Aorta (tissue), 5 donors: ENCODE measurements around the gene BAX. TPM values are rescaled to one million over a fixed set of nuclear protein-coding genes. Genes with fewer than 3 reads are reported as not detected.
"Not testable (repeated sequence)": the region's sequence is repeated elsewhere in the genome, so short reads cannot be mapped to it uniquely, and the experiment has no call there.

Source experiments
- ATAC-seq: fragments of 200-7000 bp; cut with Tn5 transposase; one replicate; pipeline ENCODE4 v1.9.1; 2022; ENCODE audit warnings: moderate library complexity; ENCODE audit not compliant: low FRiP score
- DNase-seq, 2 donors: peaks; one replicate each; pipeline ENCODE4 v3.0.0-alpha.2; 2020
- H3K27ac ChIP-seq, 2 donors: one replicate each; pipeline ENCODE4 v1.5.1; 2013; ENCODE audit warnings: low read length in 2 of 2, mild to moderate bottlenecking in 2 of 2, moderate library complexity in 2 of 2, control low read depth in 1 of 2, inconsistent platforms in 1 of 2, low read depth in 1 of 2
- H3K27me3 ChIP-seq, 2 donors: one replicate each; pipeline ENCODE4 v1.6.1; 2013; ENCODE audit warnings: control low read depth in 1 of 2, low read length in 1 of 2, mild to moderate bottlenecking in 1 of 2, moderate library complexity in 1 of 2; ENCODE audit not compliant: insufficient read depth in 2 of 2, control insufficient read depth in 1 of 2
- H3K36me3 ChIP-seq, 2 donors: one replicate each; pipeline ENCODE4 v1.6.1; 2013; ENCODE audit warnings: control low read depth in 1 of 2, low read length in 1 of 2, mild to moderate bottlenecking in 1 of 2; ENCODE audit not compliant: insufficient read depth in 2 of 2, control insufficient read depth in 1 of 2
- H3K4me1 ChIP-seq, 2 donors: one replicate each; pipeline ENCODE4 v1.6.1; 2013; ENCODE audit warnings: low read length in 2 of 2, control low read depth in 1 of 2, mild to moderate bottlenecking in 1 of 2, moderate library complexity in 1 of 2; ENCODE audit not compliant: insufficient read depth in 2 of 2, control insufficient read depth in 1 of 2
- H3K4me3 ChIP-seq, 2 donors: one replicate each; pipeline ENCODE4 v1.5.1; 2013; ENCODE audit warnings: low read length in 2 of 2, control low read depth in 1 of 2, mild to moderate bottlenecking in 1 of 2
- H3K9me3 ChIP-seq: one replicate; pipeline ENCODE4 v1.6.1; 2013; ENCODE audit warnings: mild to moderate bottlenecking, low read length; ENCODE audit not compliant: control insufficient read depth
- WGBS, 2 donors: extraction: QIAGEN DNeasy Blood & Tissue Kit; methylation state at CpG; one replicate each; pipeline ENCODE4 v1.1.7; 2013; 5-methylcytosine and 5-hydroxymethylcytosine counted together
- intact Hi-C, 2 donors: fragments of 100-400 bp; cut with DNase I; formaldehyde crosslinking; loops; one replicate each; pipeline versions ENCODE4 v1.14.2 to v1.15.0; 2022
- polyA plus RNA-seq, 2 donors: library from polyadenylated mRNA; stranded (reverse); fragments of 200-250 nt; gene quantifications; one replicate each; pipeline ENCODE4 v1.2.3, GENCODE V29; 2013
- total RNA-seq, 2 donors: library from RNA; stranded (reverse); fragmentation: NEBNext Ultra II Directional; extraction: Animal tissue kit (Norgen Biotek cat#: 25700); gene quantifications; one replicate each; pipeline ENCODE4 v1.2.1, GENCODE V29; 2021
- donor health status: healthy with polysubstance abuse.
- donor health status: Bipolar disorder and iron deficiency.
- donor health status: DM: no; HTN: no; CAD: no.
- donor health status: DM: no; HTN: no; CAD: no.
- donor health status: DM: yes; HTN: yes; CAD: no.

The BAX gene
- total and polyA plus RNA-seq, 4 donors = 69.6 to 83.9 (median 80.6) TPM

DNA sequence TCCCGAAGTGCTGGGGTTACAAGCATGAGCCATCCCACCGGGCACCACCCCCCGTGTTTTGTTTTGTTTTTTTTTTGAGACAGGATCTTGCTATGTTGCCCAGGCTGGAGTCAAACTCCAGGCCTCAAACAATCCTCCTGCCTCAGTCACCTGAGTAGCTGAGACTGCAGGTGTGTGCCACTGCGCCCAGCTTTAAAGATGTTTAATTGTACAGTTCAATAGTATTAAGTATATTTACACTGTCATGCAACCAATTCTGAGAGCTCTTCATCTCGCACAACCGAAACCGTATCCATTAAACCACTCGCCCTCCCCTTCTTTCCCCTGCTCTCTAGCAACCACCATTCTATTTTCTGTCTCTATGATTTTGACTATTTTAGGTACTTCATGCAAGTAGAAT is 38.9 kb upstream of the BAX start:
- 82 to 85% methylated on average over 8 of the region's 8 CpGs for WGBS, 2 donors

DNA sequence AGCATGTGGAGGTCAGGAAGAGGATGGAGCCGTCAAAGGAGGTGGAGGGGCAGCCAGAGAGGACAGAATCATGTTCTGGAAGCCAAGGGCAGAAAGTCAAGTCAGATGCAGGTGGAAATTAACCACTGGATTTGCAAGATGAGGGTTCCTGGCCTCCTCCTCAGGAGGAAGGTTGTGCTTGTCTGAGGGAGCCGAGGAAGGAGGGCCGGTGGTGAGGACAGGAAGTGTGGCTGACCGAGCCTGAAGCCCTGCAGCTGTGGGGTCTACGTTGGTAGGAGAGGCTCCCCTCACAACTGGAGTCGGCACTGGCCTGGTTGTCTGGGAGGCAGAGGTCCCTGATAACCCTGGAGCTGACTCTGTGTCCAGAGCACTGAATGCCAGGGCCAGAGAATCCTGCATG is 36.6 kb upstream of the BAX start:
- ATAC-seq (no peak), DNase-seq (no peak)
- no peaks in the 10 kb centered on the region for H3K9me3 ChIP-seq
- peaks cover 0 to 7% of the 10 kb centered on the region in 2 donors for H3K36me3 ChIP-seq
- H3K27ac ChIP-seq = no peak overlapping the region
- H3K4me1 ChIP-seq = no peaks in the 10 kb centered on the region
- H3K4me3 ChIP-seq = no peak overlapping the region
- 82 to 85% methylated on average over 6 of the region's 6 CpGs for WGBS, 2 donors
- H3K27me3 ChIP-seq = no peaks in the 10 kb centered on the region
- intact Hi-C loops = no loop called here

More for the DNA sequence above, 38.9 kb upstream of the BAX start:
- ATAC-seq (no peak), DNase-seq (no peak)
- Histone ChIP-seq H3K9me3 (no peaks in the 10 kb centered on the region), H3K4me1 (no peaks in the 10 kb centered on the region), H3K27me3 (no peaks in the 10 kb centered on the region), H3K27ac (no peak overlapping the region), H3K36me3 (peaks cover 6 to 10% of the 10 kb centered on the region in 2 donors), H3K4me3 (no peak overlapping the region)
- intact Hi-C loops = no loop called here

DNA sequence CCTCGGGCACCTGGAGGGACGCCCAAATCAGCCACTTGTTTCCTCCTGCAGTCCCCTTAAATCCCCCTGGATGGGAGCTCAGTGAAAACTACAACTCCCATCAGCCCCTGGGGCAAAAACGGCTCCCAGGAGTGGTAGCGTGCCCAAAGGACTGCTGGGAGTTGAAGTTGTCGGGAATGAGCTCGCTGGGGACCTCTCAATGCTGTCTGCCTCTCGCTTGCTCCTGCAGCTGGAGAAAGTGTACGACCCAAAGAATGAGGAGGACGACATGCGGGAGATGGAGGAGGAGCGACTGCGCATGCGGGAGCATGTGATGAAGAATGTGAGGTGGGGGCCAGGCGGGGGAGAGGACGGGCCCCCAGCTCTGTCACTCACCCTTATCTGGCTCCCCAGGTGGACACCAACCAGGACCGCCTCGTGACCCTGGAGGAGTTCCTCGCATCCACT is 35.9 kb upstream of the BAX start:
- H3K27me3 ChIP-seq = no peaks in the 10 kb centered on the region
- H3K27ac ChIP-seq = no peak overlapping the region
- H3K4me3 ChIP-seq = no peak overlapping the region
- WGBS, 2 donors = 82 to 86% methylated on average over 18 of the region's 18 CpGs
- peaks cover 0 to 3% of the 10 kb centered on the region in 2 donors for H3K36me3 ChIP-seq
- no peaks in the 10 kb centered on the region for H3K9me3 ChIP-seq
- intact Hi-C loops = no loop called here
- no peaks in the 10 kb centered on the region for H3K4me1 ChIP-seq
- DNase-seq (no peak), ATAC-seq (no peak)

DNA sequence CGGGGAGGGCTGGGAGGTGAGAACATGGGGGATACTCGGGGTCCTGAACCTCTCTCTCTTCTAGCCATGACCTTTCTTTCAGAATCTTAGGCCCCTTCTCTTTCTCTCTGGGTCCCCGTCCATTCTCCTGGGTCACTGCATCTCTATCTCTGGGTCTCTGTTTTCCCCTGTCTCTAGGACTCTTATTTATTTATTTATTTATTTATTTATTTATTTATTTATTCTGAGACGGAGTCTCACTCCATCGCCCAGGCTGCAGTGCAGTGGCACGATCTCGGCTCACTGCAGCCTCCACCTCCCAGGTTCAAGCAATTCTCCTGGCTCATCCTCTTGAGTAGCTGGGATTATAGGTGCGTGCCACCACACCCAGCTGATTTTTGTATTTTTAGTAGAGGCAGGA is 35.4 kb upstream of the BAX start:
- H3K4me1 ChIP-seq, DNase-seq, intact Hi-C loops, H3K36me3 ChIP-seq, H3K27me3 ChIP-seq, H3K4me3 ChIP-seq, ATAC-seq, H3K9me3 ChIP-seq, H3K27ac ChIP-seq: not testable (repeated sequence)
- WGBS, 2 donors = 93% methylated on average over 8 of the region's 8 CpGs

DNA sequence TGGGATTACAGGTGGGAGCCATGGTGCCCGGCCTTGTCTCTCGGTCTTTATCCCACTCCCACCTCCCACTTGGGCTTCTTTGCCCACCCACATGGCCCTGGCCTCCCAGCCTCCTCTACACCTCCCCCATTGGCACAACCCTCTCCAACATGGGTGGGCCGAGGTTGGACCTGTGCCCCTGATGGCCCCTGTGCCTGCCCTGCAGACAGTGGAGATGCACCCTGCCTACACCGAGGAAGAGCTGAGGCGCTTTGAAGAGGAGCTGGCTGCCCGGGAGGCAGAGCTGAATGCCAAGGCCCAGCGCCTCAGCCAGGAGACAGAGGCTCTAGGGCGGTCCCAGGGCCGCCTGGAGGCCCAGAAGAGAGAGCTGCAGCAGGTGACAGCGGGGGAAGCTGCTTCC is 33.7 kb upstream of the BAX start:
- H3K27me3 ChIP-seq = no peaks in the 10 kb centered on the region
- no peak for ATAC-seq
- H3K9me3 ChIP-seq = no peaks in the 10 kb centered on the region
- H3K27ac ChIP-seq = no peak overlapping the region
- DNase-seq = no peak
- H3K4me3 ChIP-seq = no peak overlapping the region
- H3K4me1 ChIP-seq = no peaks in the 10 kb centered on the region
- WGBS, 2 donors = 81 to 86% methylated on average over 10 of the region's 10 CpGs
- H3K36me3 ChIP-seq = no peaks in the 10 kb centered on the region
- intact Hi-C loops = no loop called here

DNA sequence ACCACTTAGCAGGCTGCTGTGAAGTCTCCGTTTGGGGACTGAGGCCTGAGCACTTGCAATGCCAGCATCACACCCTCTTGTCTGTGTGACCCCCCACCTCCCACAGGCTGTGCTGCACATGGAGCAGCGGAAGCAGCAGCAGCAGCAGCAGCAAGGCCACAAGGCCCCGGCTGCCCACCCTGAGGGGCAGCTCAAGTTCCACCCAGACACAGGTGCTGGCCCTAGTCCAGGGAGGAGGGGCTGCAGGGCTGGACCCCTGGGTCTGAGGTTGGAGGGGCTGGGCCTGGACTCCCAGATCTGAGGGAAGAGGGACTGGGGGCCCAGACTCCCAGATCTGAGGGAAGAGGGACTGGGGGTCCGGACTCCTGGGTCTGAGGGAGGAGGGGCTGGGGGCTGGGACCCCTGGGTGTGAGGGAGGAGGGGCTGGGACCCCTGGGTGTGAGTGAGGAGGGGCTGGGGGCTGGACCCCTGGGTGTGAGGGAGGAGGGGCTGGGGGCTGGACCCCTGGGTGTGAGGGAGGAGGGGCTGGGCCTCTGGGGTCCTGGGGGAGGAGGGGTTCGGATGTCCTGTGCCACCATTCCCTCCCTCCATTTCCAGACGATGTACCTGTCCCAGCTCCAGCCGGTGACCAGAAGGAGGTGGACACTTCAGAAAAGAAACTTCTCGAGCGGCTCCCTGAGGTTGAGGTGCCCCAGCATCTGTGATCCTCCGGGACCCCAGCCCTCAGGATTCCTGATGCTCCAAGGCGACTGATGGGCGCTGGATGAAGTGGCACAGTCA is 32.8 kb upstream of the BAX start:
- no peak overlapping the region for H3K27ac ChIP-seq
- H3K9me3 ChIP-seq = no peaks in the 10 kb centered on the region
- ATAC-seq (no peak), DNase-seq (no peak)
- 87 to 94% methylated on average over 10 to 12 of the region's 12 CpGs for WGBS, 2 donors
- no peaks in the 10 kb centered on the region for H3K27me3 ChIP-seq
- no peak overlapping the region for H3K4me3 ChIP-seq
- H3K4me1 ChIP-seq = no peaks in the 10 kb centered on the region
- no peaks in the 10 kb centered on the region for H3K36me3 ChIP-seq
- intact Hi-C loops = no loop called here

DNA sequence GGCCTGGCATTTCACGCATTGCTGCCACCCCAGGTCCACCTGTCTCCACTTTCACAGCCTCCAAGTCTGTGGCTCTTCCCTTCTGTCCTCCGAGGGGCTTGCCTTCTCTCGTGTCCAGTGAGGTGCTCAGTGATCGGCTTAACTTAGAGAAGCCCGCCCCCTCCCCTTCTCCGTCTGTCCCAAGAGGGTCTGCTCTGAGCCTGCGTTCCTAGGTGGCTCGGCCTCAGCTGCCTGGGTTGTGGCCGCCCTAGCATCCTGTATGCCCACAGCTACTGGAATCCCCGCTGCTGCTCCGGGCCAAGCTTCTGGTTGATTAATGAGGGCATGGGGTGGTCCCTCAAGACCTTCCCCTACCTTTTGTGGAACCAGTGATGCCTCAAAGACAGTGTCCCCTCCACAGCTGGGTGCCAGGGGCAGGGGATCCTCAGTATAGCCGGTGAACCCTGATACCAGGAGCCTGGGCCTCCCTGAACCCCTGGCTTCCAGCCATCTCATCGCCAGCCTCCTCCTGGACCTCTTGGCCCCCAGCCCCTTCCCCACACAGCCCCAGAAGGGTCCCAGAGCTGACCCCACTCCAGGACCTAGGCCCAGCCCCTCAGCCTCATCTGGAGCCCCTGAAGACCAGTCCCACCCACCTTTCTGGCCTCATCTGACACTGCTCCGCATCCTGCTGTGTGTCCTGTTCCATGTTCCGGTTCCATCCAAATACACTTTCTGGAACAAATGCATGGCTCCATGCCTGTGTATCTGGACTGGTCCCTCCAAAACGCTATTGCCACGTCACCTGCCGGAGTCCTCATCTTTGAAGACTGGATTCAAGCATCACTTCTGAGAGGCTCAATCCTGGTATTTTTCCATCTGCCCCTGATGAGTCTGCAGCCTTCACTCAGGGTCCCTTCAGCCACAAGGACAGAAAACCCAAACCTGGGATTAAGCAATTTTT is 31.9 kb upstream of the BAX start:
- intact Hi-C loops = no loop called here
- Histone ChIP-seq H3K27ac (no peak overlapping the region), H3K4me1 (no peaks in the 10 kb centered on the region), H3K27me3 (no peaks in the 10 kb centered on the region), H3K36me3 (no peaks in the 10 kb centered on the region), H3K4me3 (no peak overlapping the region), H3K9me3 (no peaks in the 10 kb centered on the region)
- no peak for DNase-seq
- ATAC-seq = no peak
- 76 to 79% methylated on average over 18 of the region's 18 CpGs for WGBS, 2 donors

DNA sequence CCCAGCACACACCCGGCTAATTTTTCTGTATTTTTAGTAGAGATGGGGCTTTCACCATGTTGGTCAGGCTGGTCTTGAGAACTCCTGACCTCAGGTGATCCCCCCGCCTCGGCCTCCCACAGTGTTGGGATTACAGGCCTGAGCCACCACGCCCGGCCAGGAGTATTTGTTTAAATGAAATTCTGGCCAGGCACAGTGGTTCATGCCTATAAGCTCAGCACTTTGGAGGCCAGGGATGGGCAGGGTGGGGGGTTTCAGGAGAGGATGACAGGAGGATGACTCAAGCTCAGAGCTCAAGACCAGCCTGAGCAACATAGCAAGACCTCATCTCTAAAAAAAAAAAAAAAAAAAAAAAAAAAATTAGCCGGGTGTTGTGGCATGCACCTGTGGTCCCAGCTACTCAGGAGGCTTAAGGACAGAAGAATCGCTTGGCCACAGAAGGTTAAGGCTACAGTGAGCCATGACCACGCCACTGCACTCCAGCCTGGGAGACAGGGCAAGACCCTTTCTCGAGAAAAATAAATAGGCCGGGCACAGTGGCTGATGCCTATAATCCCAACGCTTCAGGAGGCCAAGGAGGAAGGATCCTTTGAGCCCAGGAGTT is 29.3 kb upstream of the BAX start:
- no peaks in the 10 kb centered on the region for H3K9me3 ChIP-seq
- H3K4me1 ChIP-seq = no peaks in the 10 kb centered on the region
- no peaks in the 10 kb centered on the region for H3K36me3 ChIP-seq
- intact Hi-C loops = loop anchor here in 1 of 2 donors (5.0 kb wide), 1 partner anchor 37 kb away; no protein-coding TSS in a partner anchor
- no peak for DNase-seq
- H3K27ac ChIP-seq = no peak overlapping the region
- ATAC-seq = no peak
- 78 to 88% methylated on average over 11 of the region's 11 CpGs for WGBS, 2 donors
- H3K4me3 ChIP-seq = no peak overlapping the region
- H3K27me3 ChIP-seq = no peaks in the 10 kb centered on the region
